HepG2 (cell line): ENCODE measurements around the gene ZNF568. TPM values are rescaled to one million over a fixed set of nuclear protein-coding genes. Genes with fewer than 3 reads are reported as not detected.

Experiments used
- ATAC-seq: fragments of 200-7000 bp; cut with Tn5 transposase; 3 replicates; pipeline ENCODE4 v1.9.1; 2020; ENCODE audit warnings: mild to moderate bottlenecking, moderate library complexity
- BruUV-seq: library from RNA; stranded (reverse); fragments of 400-500 nt; replicated peaks from 2 replicates; lab custom pipeline; 2021; lab: Mats Ljungman, UMichigan
- CTCF ChIA-PET: fragments of 300-600 bp; formaldehyde crosslinking; extraction: SDS; loops from one replicate; lab custom pipeline; 2021; ENCODE audit warnings: low total read pairs, inconsistent platforms, low intra/inter-chr PET ratio; lab: Yijun Ruan, JAX
- POLR2A ChIA-PET: fragments of 350-600 bp; sonication (Branson Sonifier 250); formaldehyde crosslinking; loops from one replicate; lab custom pipeline; 2020; ENCODE audit warnings: antibody characterized with exemption, inconsistent platforms; lab: Yijun Ruan, JAX
- DNase-seq: peaks from one replicate; pipeline ENCODE4 v3.0.0-alpha.2; 2015; ENCODE audit warnings: low spot score
- FAIRE-seq: peaks from 3 replicates; lab custom pipeline; 2011; peaks lifted over from hg19 to GRCh38; lab: Jason Lieb, UNC
- H2AFZ ChIP-seq: one replicate; pipeline ENCODE4 v1.6.1; 2011; ENCODE audit warnings: low read length, inconsistent platforms
- H3K27ac ChIP-seq: fragments of 300-600 bp; 3 replicates; pipeline ENCODE4 v1.8.0; 2011; ENCODE audit warnings: mixed run types, mild to moderate bottlenecking, mixed read lengths, low read length, inconsistent platforms; ENCODE audit not compliant: insufficient read depth; ENCODE audit errors: extremely low read length
- H3K27me3 ChIP-seq, 2 experiments: fragments of 200-600 bp in 1 of 2; 2 replicates in 1 of 2; 3 replicates in 1 of 2; pipeline versions ENCODE4 v1.6.0 to v1.8.0; 2011; ENCODE audit warnings: low read length in 2 of 2, mild to moderate bottlenecking in 2 of 2, moderate library complexity in 2 of 2, inconsistent platforms in 1 of 2; ENCODE audit not compliant: insufficient read depth in 2 of 2, control insufficient read depth in 1 of 2
- H3K36me3 ChIP-seq, 2 experiments: fragments of 200-600 bp in 1 of 2; replicated peaks in 1 of 2; 2 replicates in 1 of 2; 3 replicates in 1 of 2; pipeline versions ENCODE4 v1.5.1 to v1.8.0; 2011; ENCODE audit warnings: low read length in 2 of 2, inconsistent platforms in 1 of 2; ENCODE audit not compliant: insufficient read depth in 2 of 2, control insufficient read depth in 1 of 2
- H3K4me1 ChIP-seq: 2 replicates; pipeline ENCODE4 v1.5.1; 2012; ENCODE audit warnings: low read length, inconsistent platforms; ENCODE audit not compliant: insufficient read depth
- H3K4me2 ChIP-seq: 2 replicates; pipeline ENCODE4 v1.6.0; 2011; ENCODE audit warnings: low read depth, low read length, inconsistent platforms
- H3K4me3 ChIP-seq, 3 experiments: fragments of 200-600 bp in 1 of 3; sonication (generic), shearing (Covaris generic) in 1 of 3; replicated peaks in 1 of 3; 2 replicates each; pipeline ENCODE4 v1.5.1; 2011 to 2016; ENCODE audit warnings: low read length in 3 of 3, inconsistent platforms in 2 of 3, low read depth in 2 of 3, mild to moderate bottlenecking in 2 of 3, control low read depth in 1 of 3, mixed read lengths in 1 of 3; ENCODE audit not compliant: insufficient read depth in 1 of 3
- H3K79me2 ChIP-seq: one replicate; pipeline ENCODE4 v1.6.1; 2011; ENCODE audit warnings: low read length, inconsistent platforms; ENCODE audit not compliant: insufficient read depth
- H3K9ac ChIP-seq: 2 replicates; pipeline ENCODE4 v1.6.0; 2011; ENCODE audit warnings: mild to moderate bottlenecking, low read depth, low read length, inconsistent platforms; ENCODE audit not compliant: insufficient read depth
- H3K9me3 ChIP-seq: 2 replicates; pipeline ENCODE4 v1.5.1; 2012; ENCODE audit warnings: mild to moderate bottlenecking, low read length
- H4K20me1 ChIP-seq: 2 replicates; pipeline ENCODE4 v1.6.0; 2011; ENCODE audit warnings: inconsistent platforms, mild to moderate bottlenecking, low read length, moderate library complexity; ENCODE audit not compliant: insufficient read depth
- FOXA3 ChIP-seq: IDR thresholded peaks from 2 replicates; pipeline ENCODE4 v1.6.1; 2016; ENCODE audit warnings: missing genetic modification reagents, missing compliant biosample characterization
- GZF1 ChIP-seq: sonication (generic); formaldehyde crosslinking; IDR thresholded peaks from 2 replicates; pipeline ENCODE4 v1.5.1; 2020; ENCODE audit warnings: mild to moderate bottlenecking, missing genetic modification reagents
- HDAC1 ChIP-seq: sonication (generic); formaldehyde crosslinking; IDR thresholded peaks from 2 replicates; pipeline ENCODE4 v1.5.1; 2020; ENCODE audit warnings: mild to moderate bottlenecking, missing genetic modification reagents
- HNF1A ChIP-seq, 2 experiments: sonication (generic) in 1 of 2; formaldehyde crosslinking in 1 of 2; IDR thresholded peaks; 2 replicates each; pipeline versions ENCODE4 v1.4.0 to v1.6.1; 2016 to 2020; ENCODE audit warnings: borderline replicate concordance in 1 of 2, low read depth in 1 of 2, mild to moderate bottlenecking in 1 of 2, missing genetic modification reagents in 1 of 2
- PHF5A ChIP-seq: IDR thresholded peaks from one replicate; pipeline ENCODE4 v1.6.1; 2018; ENCODE audit warnings: low read depth, missing genetic modification reagents; ENCODE audit not compliant: unreplicated experiment
- TBP ChIP-seq: sonication (generic); formaldehyde crosslinking; IDR thresholded peaks from 2 replicates; pipeline ENCODE4 v1.5.0; 2020; ENCODE audit warnings: missing genetic modification reagents
- ZC3H13 ChIP-seq: sonication (generic); formaldehyde crosslinking; IDR thresholded peaks from 2 replicates; pipeline ENCODE4 v1.8.1; 2023; ENCODE audit warnings: mild to moderate bottlenecking, missing genetic modification reagents, moderate library complexity
- ZFP90 ChIP-seq: sonication (generic); formaldehyde crosslinking; IDR thresholded peaks from 2 replicates; pipeline ENCODE4 v1.8.0; 2022; ENCODE audit warnings: missing genetic modification reagents, mild to moderate bottlenecking, inconsistent platforms, borderline replicate concordance
- ZFYVE20 ChIP-seq: sonication (generic); formaldehyde crosslinking; IDR thresholded peaks from 2 replicates; pipeline ENCODE4 v1.8.0; 2023; ENCODE audit warnings: low read depth, mild to moderate bottlenecking, moderate library complexity, missing genetic modification reagents, borderline replicate concordance
- ZNF546 ChIP-seq: sonication (generic); formaldehyde crosslinking; conservative IDR thresholded peaks from 2 replicates; pipeline ENCODE4 v1.8.1; 2023; ENCODE audit warnings: mild to moderate bottlenecking, missing genetic modification reagents
- WGBS: methylation state at CpG from one replicate; pipeline ENCODE4 v1.1.6; 2017; ENCODE audit warnings: low lambda C conversion rate; 5-methylcytosine and 5-hydroxymethylcytosine counted together
- in situ Hi-C: cut with HindIII; loops from 2 replicates; pipeline ENCODE4 v1.10.0; 2017; ENCODE audit warnings: low pct_unique_long_range_greater_than_20kb; ENCODE audit not compliant: extremely low pct_ligation_motif_present
- intact Hi-C: fragments of 100-400 bp; cut with micrococcal nuclease; formaldehyde crosslinking; loops from one replicate; pipeline ENCODE4 v1.10.0; 2022; ENCODE audit not compliant: unreplicated experiment
- polyA plus RNA-seq, 8 experiments: library from polyadenylated mRNA; depleted of rRNA in 3 of 8; stranded (reverse) in 7 of 8; unstranded in 1 of 8; fragments of >200 nt; fragmentation: Illumina TruSeq in 4 of 8; extraction: Trizol in 4 of 8; gene quantifications; 2 replicates each; pipeline versions ENCODE4 v1.2.1 to v1.2.3, GENCODE V29; 2011 to 2016; ENCODE audit warnings: low read depth in 4 of 8, missing spikeins in 1 of 8, mixed read lengths in 1 of 8; ENCODE audit not compliant: insufficient read depth in 1 of 8
- total RNA-seq, 5 experiments: library from RNA; depleted of rRNA; stranded (reverse); fragments of >200 nt; fragmentation: Illumina TruSeq; extraction: Trizol; gene quantifications; 2 replicates each; pipeline ENCODE4 v1.2.3, GENCODE V29; 2016; ENCODE audit warnings: low read depth in 1 of 5

Gene ZNF568
- total and polyA plus RNA-seq, 2 of the 13 experiments (the other 11 are each of a cell fraction or from before 2014, with no cell fraction given) = 0.15 to 1.00 TPM

DNA sequence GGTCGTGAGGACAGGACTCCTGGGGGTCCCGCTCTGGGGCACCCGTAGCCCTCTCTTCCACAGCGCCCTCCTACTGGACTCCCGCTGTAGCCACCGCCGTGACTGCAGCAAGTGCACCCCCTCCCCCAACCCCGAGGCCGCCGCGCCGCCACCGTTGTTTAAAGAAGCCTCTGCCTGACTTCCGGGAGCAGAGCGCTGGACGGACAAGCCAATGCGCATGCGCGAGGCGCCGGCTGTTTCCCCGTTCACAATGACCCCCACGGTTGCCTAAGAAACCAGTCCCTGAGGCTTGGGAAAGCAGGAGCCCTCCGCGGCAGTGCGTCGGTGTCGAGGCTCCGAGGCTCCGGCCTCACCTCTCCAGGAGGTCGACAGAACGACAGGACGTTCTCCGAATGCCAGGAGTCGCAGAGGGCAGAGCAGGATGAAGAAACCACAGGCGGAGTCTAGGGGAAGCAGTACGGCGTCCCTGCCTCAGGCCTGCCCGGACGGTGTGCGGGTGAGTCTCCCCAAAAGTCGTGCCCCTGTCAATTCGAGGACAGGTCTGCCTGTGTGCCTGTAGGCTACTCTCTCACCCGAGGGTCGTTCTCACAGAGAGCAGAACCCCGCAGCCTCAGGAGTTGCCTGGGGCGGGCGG, 91.6 kb downstream of the ZNF568 start:
- H3K27ac ChIP-seq = no peak overlapping the region
- FAIRE-seq (no peak), DNase-seq (no peak), ATAC-seq (no peak)
- no TSS peak for BruUV-seq
- no peak overlapping the region for H3K4me2 ChIP-seq
- H3K36me3 ChIP-seq = no peaks in the 10 kb centered on the region
- CTCF ChIA-PET = no interaction called here
- H3K9me3 ChIP-seq = peaks cover 80% of the 10 kb centered on the region
- no peaks in the 10 kb centered on the region for H3K4me1 ChIP-seq
- no peaks in the 10 kb centered on the region for H3K27me3 ChIP-seq
- in situ Hi-C loops = no loop called here
- POLR2A ChIA-PET = no interaction called here
- no peak overlapping the region for H3K4me3 ChIP-seq
- H4K20me1 ChIP-seq = no peaks in the 10 kb centered on the region
- intact Hi-C loops = no loop called here
- no peaks in the 10 kb centered on the region for H3K79me2 ChIP-seq
- 63% methylated on average over 20 of the region's 48 CpGs for WGBS
- H3K9ac ChIP-seq = no peak overlapping the region
- H2AFZ ChIP-seq = no peak overlapping the region
- TF ChIP-seq FOXA3 (CRISPR knock-in tag) (no peak), PHF5A (no peak)

DNA sequence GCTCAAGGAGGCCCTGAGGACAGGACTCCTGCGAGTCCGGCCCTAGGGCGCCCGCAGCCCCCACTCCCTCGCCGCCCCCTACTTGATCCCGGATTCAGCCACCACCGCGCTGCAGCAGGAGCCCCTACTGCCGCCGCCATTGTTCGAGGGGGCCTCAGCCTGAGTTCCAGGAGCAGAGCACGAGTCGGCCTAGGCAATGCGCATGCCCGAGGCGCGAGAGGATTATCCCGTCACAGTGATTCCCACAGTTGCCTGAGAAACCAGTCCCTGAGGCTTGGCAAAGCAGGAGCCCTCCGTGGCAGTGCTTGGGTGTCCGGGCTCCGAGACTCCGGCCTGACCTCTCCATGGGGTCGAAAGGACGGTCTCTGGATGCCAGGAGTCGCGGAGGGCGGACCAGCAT, 93.7 kb downstream of the ZNF568 start:
- FAIRE-seq = no peak
- 60% methylated on average over 20 of the region's 28 CpGs for WGBS
- Histone ChIP-seq H3K4me3 (no peak overlapping the region), H3K27ac (no peak overlapping the region), H3K9ac (no peak overlapping the region), H3K27me3 (no peaks in the 10 kb centered on the region; a peak in 1 of 5 replicates), H3K4me2 (no peak overlapping the region), H3K79me2 (no peaks in the 10 kb centered on the region), H3K36me3 (no peaks in the 10 kb centered on the region), H4K20me1 (no peaks in the 10 kb centered on the region), H3K4me1 (no peaks in the 10 kb centered on the region), H2AFZ (no peak overlapping the region), H3K9me3 (peaks cover 83% of the 10 kb centered on the region)
- no peak for DNase-seq
- POLR2A ChIA-PET = no interaction called here
- intact Hi-C loops (no loop called here), in situ Hi-C loops (no loop called here)
- no TSS peak for BruUV-seq
- CTCF ChIA-PET = no interaction called here
- ATAC-seq = no peak
- TF ChIP-seq HNF1A (IDR thresholded peaks at IDR 0.05; ENCODE audit: low read depth) (no peak), HNF1A (CRISPR knock-in tag; IDR thresholded peaks at IDR 0.05; ENCODE audit: borderline replicate concordance) (no peak), ZC3H13 (CRISPR knock-in tag) (no peak), ZFYVE20 (CRISPR knock-in tag) (no peak), GZF1 (no peak), HDAC1 (CRISPR knock-in tag) (no peak), ZNF546 (CRISPR knock-in tag) (no peak), ZFP90 (no peak), TBP (CRISPR knock-in tag) (no peak)
